Measurements from ENCODE around the gene SHISA4. TPM values are rescaled to one million over a fixed set of nuclear protein-coding genes. Genes with fewer than 3 reads are reported as not detected.

Gene SHISA4
- total RNA-seq (2022; extraction: Qiagen RNA extraction) = 12.2 to 19.4 TPM (median 17.2 TPM) in 5 replicates

DNA sequence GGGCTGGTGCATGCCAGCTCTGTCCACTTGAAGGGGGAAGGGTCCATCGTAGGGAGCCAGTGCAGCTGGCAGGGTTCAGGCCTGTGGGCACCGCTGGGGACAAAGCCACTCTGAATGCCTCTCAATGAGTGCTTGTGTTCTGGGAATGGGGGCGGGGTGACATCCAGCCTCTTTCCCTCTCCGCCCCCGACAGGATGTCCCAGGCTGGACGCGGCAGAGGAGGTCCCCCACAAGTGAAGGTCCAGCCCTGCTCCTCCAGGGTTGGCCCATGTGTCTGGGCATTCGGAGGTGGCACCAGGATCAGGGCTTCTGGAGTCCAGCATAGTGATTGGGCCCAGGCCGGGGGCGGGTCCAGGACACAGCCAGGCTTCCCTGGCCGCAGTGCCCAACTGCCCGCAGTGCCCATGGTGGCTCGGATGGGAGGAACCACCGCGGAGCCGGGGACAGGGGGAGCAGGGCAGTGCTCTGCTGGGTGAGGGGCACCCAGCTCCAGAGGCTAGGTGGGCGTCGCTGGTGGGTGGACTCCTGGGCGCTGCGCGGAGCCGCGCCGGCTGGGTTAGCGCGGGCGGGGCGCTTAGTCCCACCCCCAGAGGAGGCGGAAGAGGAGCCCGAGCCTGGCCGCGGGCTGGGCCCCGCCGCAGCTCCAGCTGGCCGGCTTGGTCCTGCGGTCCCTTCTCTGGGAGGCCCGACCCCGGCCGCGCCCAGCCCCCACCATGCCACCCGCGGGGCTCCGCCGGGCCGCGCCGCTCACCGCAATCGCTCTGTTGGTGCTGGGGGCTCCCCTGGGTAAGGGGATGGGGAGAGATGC, at the start of gene SHISA4:
Gene SHISA4 (plus strand): TSS at position 617 of the 808 bp plus-strand sequence. CDS start 97 bp downstream, at position 714.

Other genes with a start within 250 kb of the SHISA4 start
- 27.2 to 48.4 TPM (median 44.4 TPM) in 5 replicates for gene IPO9, start 59.7 kb upstream of the SHISA4 start, total RNA-seq (2022; extraction: Qiagen RNA extraction)
- gene LMOD1, start 57.6 kb downstream of the SHISA4 start, total RNA-seq (2022; extraction: Qiagen RNA extraction) = not detected in 5 replicates
- 85.2 to 152 TPM (median 97.7 TPM) in 5 replicates for gene TIMM17A, start 66.6 kb downstream of the SHISA4 start, total RNA-seq (2022; extraction: Qiagen RNA extraction)
- gene RNPEP, start 93.8 kb downstream of the SHISA4 start, total RNA-seq (2022; extraction: Qiagen RNA extraction) = 74.7 to 88.2 TPM (median 86.7 TPM) in 5 replicates
- gene ELF3, start 121.7 kb downstream of the SHISA4 start, total RNA-seq (2022; extraction: Qiagen RNA extraction) = 101 to 133 TPM (median 107 TPM) in 5 replicates
- gene GPR37L1, start 234.0 kb downstream of the SHISA4 start, total RNA-seq (2022; extraction: Qiagen RNA extraction) = 0.12 to 0.18 TPM (median 0.14 TPM) in 5 replicates